PC-3 (cell line): ENCODE results near the gene PEX11G. TPM values are rescaled to one million over a fixed set of nuclear protein-coding genes. Genes with fewer than 3 reads are reported as not detected.

Experiments used
- ATAC-seq: fragments of 200-7000 bp; cut with Tn5 transposase; 2 replicates; pipeline ENCODE4 v1.9.1; 2020; ENCODE audit warnings: mild to moderate bottlenecking, moderate library complexity
- BruUV-seq: library from RNA; stranded (reverse); fragments of 400-500 nt; replicated peaks from 2 replicates; lab custom pipeline; 2021; lab: Mats Ljungman, UMichigan
- CTCF ChIA-PET: fragments of 300-600 bp; sonication (Branson Sonifier 250); formaldehyde crosslinking; loops from one replicate; lab custom pipeline; 2022; ENCODE audit warnings: antibody characterized with exemption; lab: Charles Lee
- POLR2A ChIA-PET: fragments of 300-600 bp; sonication (Branson Sonifier 250); formaldehyde crosslinking; loops from one replicate; lab custom pipeline; 2022; ENCODE audit warnings: antibody characterized with exemption; ENCODE audit not compliant: unreplicated experiment; lab: Charles Lee
- DNase-seq: peaks from one replicate; pipeline ENCODE4 v3.0.0-alpha.2; 2015
- H2AFZ ChIP-seq: fragments of 300-600 bp; sonication (generic); 2 replicates; pipeline ENCODE4 v1.6.0; 2016; ENCODE audit warnings: antibody characterized with exemption, low read length
- H3F3A ChIP-seq: fragments of 300-600 bp; sonication (generic); one replicate; pipeline ENCODE4 v1.6.0; 2017; ENCODE audit warnings: antibody characterized with exemption, low read length, control low read depth, mild to moderate bottlenecking; ENCODE audit not compliant: unreplicated experiment
- H3K27ac ChIP-seq: fragments of 300-600 bp; sonication (generic); 2 replicates; pipeline ENCODE4 v1.5.1; 2016; ENCODE audit warnings: mild to moderate bottlenecking, low read length
- H3K27me3 ChIP-seq: fragments of 300-600 bp; sonication (generic); 2 replicates; pipeline ENCODE4 v1.6.1; 2016; ENCODE audit warnings: low read length, mixed read lengths
- H3K36me3 ChIP-seq: fragments of 300-600 bp; sonication (generic); 2 replicates; pipeline ENCODE4 v1.6.1; 2016; ENCODE audit warnings: low read depth, mixed run types, low read length, mixed read lengths
- H3K4me1 ChIP-seq: fragments of 300-600 bp; sonication (generic); 2 replicates; pipeline ENCODE4 v1.5.1; 2016; ENCODE audit warnings: low read length; ENCODE audit not compliant: insufficient read depth
- H3K4me2 ChIP-seq: fragments of 300-600 bp; sonication (generic); 2 replicates; pipeline ENCODE4 v1.6.0; 2016; ENCODE audit warnings: low read length
- H3K4me3 ChIP-seq: fragments of 300-600 bp; sonication (generic); 2 replicates; pipeline ENCODE4 v1.5.1; 2016; ENCODE audit warnings: mild to moderate bottlenecking, low read length, mixed read lengths
- H3K79me2 ChIP-seq: fragments of 300-600 bp; sonication (generic); 2 replicates; pipeline ENCODE4 v1.6.1; 2017; ENCODE audit warnings: low read length, mixed read lengths
- H3K9ac ChIP-seq: fragments of 300-600 bp; sonication (generic); 2 replicates; pipeline ENCODE4 v1.6.0; 2016; ENCODE audit warnings: mild to moderate bottlenecking, low read length
- H3K9me2 ChIP-seq: fragments of 300-600 bp; sonication (generic); replicated peaks from 2 replicates; pipeline ENCODE4 v1.6.1; 2016; ENCODE audit warnings: mixed run types, low read length, mixed read lengths
- H3K9me3 ChIP-seq: fragments of 300-600 bp; sonication (generic); 2 replicates; pipeline ENCODE4 v1.6.1; 2016; ENCODE audit warnings: low read length, mixed read lengths
- H4K20me1 ChIP-seq: fragments of 300-600 bp; sonication (generic); 2 replicates; pipeline ENCODE4 v1.6.1; 2016; ENCODE audit warnings: low read length, mixed read lengths
- EZH2 ChIP-seq: fragments of 300-600 bp; sonication (generic); IDR thresholded peaks from one replicate; pipeline ENCODE4 v1.6.1; 2017; ENCODE audit warnings: antibody characterized with exemption, mild to moderate bottlenecking, low read length; ENCODE audit not compliant: unreplicated experiment
- EZH2phosphoT487 ChIP-seq: fragments of 300-600 bp; sonication (generic); IDR thresholded peaks from 2 replicates; pipeline ENCODE4 v1.6.1; 2018; ENCODE audit warnings: mild to moderate bottlenecking, antibody characterized with exemption, low read length, borderline replicate concordance
- intact Hi-C: fragments of 100-400 bp; cut with micrococcal nuclease; formaldehyde crosslinking; loops from 2 replicates; pipeline ENCODE4 v1.9.0; 2023
- total RNA-seq: library from RNA; depleted of rRNA; stranded (reverse); fragments of >200 nt; gene quantifications from 2 replicates; pipeline ENCODE4 v1.2.3, GENCODE V29; 2014
- TF ChIP-seq, protein P1 (sequence below): fragments of 300-600 bp; sonication (generic); conservative IDR thresholded peaks from 2 replicates; pipeline ENCODE4 v1.5.1; 2017; ENCODE audit warnings: antibody characterized with exemption, low read depth, mild to moderate bottlenecking, low read length

Gene PEX11G
- total RNA-seq, 1 experiment from 2014 or later = 6.6 TPM

DNA sequence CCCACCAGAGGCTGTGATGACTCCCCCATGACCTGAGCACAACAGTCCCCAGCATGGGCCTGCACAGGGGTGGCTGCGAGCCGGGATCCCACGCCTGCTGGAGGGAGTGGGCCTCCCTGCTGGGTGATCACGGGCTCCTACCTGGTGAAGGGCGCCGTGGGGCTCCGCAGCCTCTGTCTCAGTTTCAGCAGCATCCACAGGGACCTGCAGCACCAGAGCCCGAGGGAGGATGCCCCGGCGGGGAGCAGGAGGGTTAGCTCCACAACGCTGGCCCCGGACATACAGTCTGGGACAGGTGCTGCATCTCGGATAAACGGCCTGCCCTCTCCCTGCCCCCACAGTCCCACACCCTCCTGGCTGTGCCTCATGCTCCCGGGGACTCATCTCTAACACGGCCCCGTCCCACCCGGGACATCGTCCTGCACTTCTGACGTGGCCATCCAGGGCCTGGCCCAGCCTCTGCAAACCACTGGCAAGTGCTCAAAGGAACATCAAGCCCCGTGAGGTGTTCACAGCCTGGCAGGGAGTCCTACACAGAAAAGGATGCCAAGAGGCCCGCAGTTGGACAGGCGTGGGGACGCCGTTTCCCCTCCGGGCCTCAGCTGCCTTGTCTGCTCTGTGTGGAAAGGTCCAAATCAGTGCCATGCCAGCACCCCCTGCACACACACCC lies 10.5 kb downstream of the PEX11G start:
- Histone ChIP-seq H3K27me3 (no peaks in the 10 kb centered on the region), H3K9ac (no peak overlapping the region), H3K9me2 (no peaks in the 10 kb centered on the region), H4K20me1 (no peaks in the 10 kb centered on the region), H3K36me3 (no peaks in the 10 kb centered on the region), H3K27ac (no peak overlapping the region), H3K4me3 (no peak overlapping the region), H3F3A (no peaks in the 10 kb centered on the region), H3K4me2 (no peak overlapping the region), H3K4me1 (peaks cover 3% of the 10 kb centered on the region), H3K9me3 (no peaks in the 10 kb centered on the region), H2AFZ (no peak overlapping the region), H3K79me2 (no peaks in the 10 kb centered on the region)
- ATAC-seq = peak; percentile 4; the same call in 1 of the 2 replicates
- CTCF ChIA-PET = no interaction called here
- POLR2A ChIA-PET = no interaction called here
- no peak for TF ChIP-seq EZH2
- TF ChIP-seq, protein P1, sequence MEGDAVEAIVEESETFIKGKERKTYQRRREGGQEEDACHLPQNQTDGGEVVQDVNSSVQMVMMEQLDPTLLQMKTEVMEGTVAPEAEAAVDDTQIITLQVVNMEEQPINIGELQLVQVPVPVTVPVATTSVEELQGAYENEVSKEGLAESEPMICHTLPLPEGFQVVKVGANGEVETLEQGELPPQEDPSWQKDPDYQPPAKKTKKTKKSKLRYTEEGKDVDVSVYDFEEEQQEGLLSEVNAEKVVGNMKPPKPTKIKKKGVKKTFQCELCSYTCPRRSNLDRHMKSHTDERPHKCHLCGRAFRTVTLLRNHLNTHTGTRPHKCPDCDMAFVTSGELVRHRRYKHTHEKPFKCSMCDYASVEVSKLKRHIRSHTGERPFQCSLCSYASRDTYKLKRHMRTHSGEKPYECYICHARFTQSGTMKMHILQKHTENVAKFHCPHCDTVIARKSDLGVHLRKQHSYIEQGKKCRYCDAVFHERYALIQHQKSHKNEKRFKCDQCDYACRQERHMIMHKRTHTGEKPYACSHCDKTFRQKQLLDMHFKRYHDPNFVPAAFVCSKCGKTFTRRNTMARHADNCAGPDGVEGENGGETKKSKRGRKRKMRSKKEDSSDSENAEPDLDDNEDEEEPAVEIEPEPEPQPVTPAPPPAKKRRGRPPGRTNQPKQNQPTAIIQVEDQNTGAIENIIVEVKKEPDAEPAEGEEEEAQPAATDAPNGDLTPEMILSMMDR = no peak
- intact Hi-C loops = no loop called here
- no peak for DNase-seq
- BruUV-seq = no TSS peak

DNA sequence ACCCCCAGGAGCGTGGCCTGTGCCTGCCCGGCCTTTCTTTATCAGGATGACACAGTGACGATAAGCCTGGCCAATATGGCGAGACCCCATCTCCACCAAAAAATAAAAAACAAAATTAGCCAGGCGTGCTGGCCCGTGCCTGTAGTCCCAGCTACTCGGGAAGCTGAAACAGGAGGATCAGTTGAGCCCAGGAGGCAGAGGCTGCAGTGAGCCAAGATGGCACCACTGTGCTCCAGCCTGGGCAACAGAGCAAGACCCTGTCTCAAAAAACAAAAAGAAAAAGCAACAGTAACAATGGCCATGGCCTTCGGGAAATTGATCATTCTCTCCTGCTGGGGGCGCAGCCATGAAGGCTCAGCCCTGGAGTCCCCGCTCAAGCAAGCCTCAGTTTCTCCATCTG lies 11.1 kb downstream of the PEX11G start:
- Histone ChIP-seq H3K27me3 (no peaks in the 10 kb centered on the region), H2AFZ (no peak overlapping the region), H3K36me3 (no peaks in the 10 kb centered on the region), H3F3A (no peaks in the 10 kb centered on the region), H3K4me2 (no peak overlapping the region), H3K4me3 (no peak overlapping the region), H3K4me1 (no peaks in the 10 kb centered on the region), H3K9me3 (no peaks in the 10 kb centered on the region), H3K27ac (no peak overlapping the region), H3K79me2 (no peaks in the 10 kb centered on the region), H4K20me1 (no peaks in the 10 kb centered on the region), H3K9me2 (no peaks in the 10 kb centered on the region), H3K9ac (no peak overlapping the region)
- CTCF ChIA-PET = no interaction called here
- no TSS peak for BruUV-seq
- ATAC-seq (no peak), DNase-seq (no peak)
- intact Hi-C loops = no loop called here
- POLR2A ChIA-PET = no interaction called here
- TF ChIP-seq EZH2 = no peak
- no peak for TF ChIP-seq EZH2phosphoT487
- TF ChIP-seq, protein P1 = no peak

DNA sequence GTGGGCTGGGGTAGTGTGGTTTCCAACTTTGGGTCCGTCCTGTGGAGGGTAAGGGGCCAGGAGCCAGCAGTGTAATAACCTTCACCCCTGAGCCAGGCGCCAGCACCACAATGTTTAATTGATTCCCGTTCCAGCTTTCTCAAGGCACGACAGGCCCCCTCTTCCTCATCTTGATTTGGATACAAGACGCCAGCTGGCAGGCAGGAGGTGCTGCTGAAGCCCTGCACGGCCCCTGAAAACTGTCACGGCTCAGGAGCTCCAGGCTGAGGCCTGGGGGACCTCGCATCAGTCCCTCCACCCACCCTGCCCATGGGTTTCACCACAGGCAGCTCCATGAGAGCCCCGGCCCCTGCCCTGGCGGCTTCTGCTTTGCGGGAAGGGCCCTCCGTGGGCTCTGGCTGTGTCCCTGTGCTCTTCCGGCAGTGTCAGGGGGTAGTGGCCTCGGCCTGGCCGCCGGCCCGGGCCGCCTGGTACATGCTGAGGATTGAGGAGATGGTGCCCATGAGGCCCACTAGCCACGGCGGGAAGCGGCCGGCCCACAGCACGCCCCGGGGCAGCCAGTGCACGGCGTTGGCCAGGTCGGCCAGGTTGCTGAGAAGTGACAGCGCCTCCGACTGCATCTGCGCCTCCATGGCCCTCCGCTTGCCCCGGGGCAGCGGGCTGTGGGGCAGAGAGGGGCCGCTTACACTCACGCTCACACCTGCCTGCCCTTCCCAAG lies 11.9 kb downstream of the PEX11G start:
- Histone ChIP-seq H3K27me3 (no peaks in the 10 kb centered on the region), H3K4me1 (no peaks in the 10 kb centered on the region), H3K27ac (no peak overlapping the region), H3F3A (no peaks in the 10 kb centered on the region), H3K36me3 (no peaks in the 10 kb centered on the region), H3K4me2 (no peak overlapping the region), H2AFZ (no peak overlapping the region), H3K79me2 (no peaks in the 10 kb centered on the region), H3K9ac (no peak overlapping the region), H3K9me3 (no peaks in the 10 kb centered on the region), H3K9me2 (no peaks in the 10 kb centered on the region), H4K20me1 (no peaks in the 10 kb centered on the region), H3K4me3 (no peak overlapping the region)
- POLR2A ChIA-PET = no interaction called here
- BruUV-seq = no TSS peak
- TF ChIP-seq, protein P1 = no peak
- TF ChIP-seq EZH2 (no peak), EZH2phosphoT487 (no peak)
- CTCF ChIA-PET = no interaction called here
- no peak for ATAC-seq
- intact Hi-C loops = no loop called here
- no peak for DNase-seq
